Endothelial cell (in vitro differentiated cells): Measurements from ENCODE around the gene GNAQ. TPM values are rescaled to one million over a fixed set of nuclear protein-coding genes. Genes with fewer than 3 reads are reported as not detected.
A peak's percentile ranks its signal among the peaks of the same experiment; 100 is the strongest.

Experiments
- DNase-seq: peaks from one replicate; pipeline ENCODE4 v3.0.0; 2021; ENCODE audit warnings: low spot score
- H3K27ac Mint-ChIP-seq: one replicate; pipeline ENCODE4 v1.8.0; 2021; ENCODE audit warnings: mixed read lengths, inconsistent platforms; ENCODE audit not compliant: unreplicated experiment
- H3K27me3 Mint-ChIP-seq: one replicate; pipeline ENCODE4 v1.8.0; 2021; ENCODE audit warnings: mild to moderate bottlenecking, moderate library complexity, mixed read lengths, inconsistent platforms; ENCODE audit not compliant: unreplicated experiment
- H3K36me3 Mint-ChIP-seq: one replicate; pipeline ENCODE4 v1.8.0; 2021; ENCODE audit warnings: mild to moderate bottlenecking, low read depth, mixed read lengths, inconsistent platforms; ENCODE audit not compliant: unreplicated experiment
- H3K4me1 Mint-ChIP-seq: one replicate; pipeline ENCODE4 v1.8.0; 2021; ENCODE audit warnings: mild to moderate bottlenecking, mixed read lengths, inconsistent platforms; ENCODE audit not compliant: unreplicated experiment
- H3K4me3 Mint-ChIP-seq: one replicate; pipeline ENCODE4 v1.8.0; 2021; ENCODE audit warnings: mild to moderate bottlenecking, mixed read lengths, inconsistent platforms; ENCODE audit not compliant: unreplicated experiment
- H3K9me3 Mint-ChIP-seq: one replicate; pipeline ENCODE4 v1.8.0; 2021; ENCODE audit warnings: mixed read lengths, inconsistent platforms; ENCODE audit not compliant: unreplicated experiment
- total RNA-seq: library from RNA; stranded (reverse); fragmentation: NEBNext Ultra II Directional; extraction: Animal tissue kit (Norgen Biotek cat#: 25700); gene quantifications from one replicate; pipeline ENCODE4 v1.2.1, GENCODE V29; 2021; ENCODE audit not compliant: unreplicated experiment
- TF ChIP-seq, protein P1 (sequence below): fragments of 200-600 bp; sonication (generic); IDR thresholded peaks from one replicate; pipeline ENCODE4 v1.5.0; 2021; ENCODE audit warnings: antibody characterized with exemption; ENCODE audit not compliant: unreplicated experiment

GNAQ gene
- total RNA-seq, 1 donor from 2014 or later, result 94.6 TPM

DNA sequence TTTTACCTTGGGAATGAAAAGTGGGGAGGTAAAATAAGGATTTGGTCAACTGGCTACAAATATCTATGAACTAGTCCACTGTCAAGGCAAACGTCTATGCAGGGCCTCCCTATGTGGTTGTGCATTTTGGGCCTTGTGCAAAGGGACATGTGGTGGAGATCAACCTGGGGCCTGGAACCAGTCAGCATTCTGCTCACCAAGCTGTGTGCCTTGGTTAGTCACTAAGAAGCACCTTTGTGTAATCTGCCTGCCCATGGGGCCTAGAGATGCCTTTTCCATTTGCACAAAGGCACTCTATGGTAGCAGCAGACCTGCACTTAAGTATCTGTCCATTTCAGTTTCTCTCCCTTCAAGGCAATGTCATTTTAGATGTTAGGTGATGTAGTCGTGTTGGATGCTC lies 184.0 kb downstream of the GNAQ start:
- H3K36me3 Mint-ChIP-seq, result peaks cover 6% of the 10 kb centered on the region
- no peak for DNase-seq
- no peaks in the 10 kb centered on the region for H3K9me3 Mint-ChIP-seq
- TF ChIP-seq, protein P1, sequence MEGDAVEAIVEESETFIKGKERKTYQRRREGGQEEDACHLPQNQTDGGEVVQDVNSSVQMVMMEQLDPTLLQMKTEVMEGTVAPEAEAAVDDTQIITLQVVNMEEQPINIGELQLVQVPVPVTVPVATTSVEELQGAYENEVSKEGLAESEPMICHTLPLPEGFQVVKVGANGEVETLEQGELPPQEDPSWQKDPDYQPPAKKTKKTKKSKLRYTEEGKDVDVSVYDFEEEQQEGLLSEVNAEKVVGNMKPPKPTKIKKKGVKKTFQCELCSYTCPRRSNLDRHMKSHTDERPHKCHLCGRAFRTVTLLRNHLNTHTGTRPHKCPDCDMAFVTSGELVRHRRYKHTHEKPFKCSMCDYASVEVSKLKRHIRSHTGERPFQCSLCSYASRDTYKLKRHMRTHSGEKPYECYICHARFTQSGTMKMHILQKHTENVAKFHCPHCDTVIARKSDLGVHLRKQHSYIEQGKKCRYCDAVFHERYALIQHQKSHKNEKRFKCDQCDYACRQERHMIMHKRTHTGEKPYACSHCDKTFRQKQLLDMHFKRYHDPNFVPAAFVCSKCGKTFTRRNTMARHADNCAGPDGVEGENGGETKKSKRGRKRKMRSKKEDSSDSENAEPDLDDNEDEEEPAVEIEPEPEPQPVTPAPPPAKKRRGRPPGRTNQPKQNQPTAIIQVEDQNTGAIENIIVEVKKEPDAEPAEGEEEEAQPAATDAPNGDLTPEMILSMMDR, result no peak
- H3K4me1 Mint-ChIP-seq, result peaks cover 56% of the 10 kb centered on the region
- H3K27me3 Mint-ChIP-seq, result peaks cover 12% of the 10 kb centered on the region
- peak overlapping the region; percentile 85 for H3K27ac Mint-ChIP-seq
- no peak overlapping the region for H3K4me3 Mint-ChIP-seq

DNA sequence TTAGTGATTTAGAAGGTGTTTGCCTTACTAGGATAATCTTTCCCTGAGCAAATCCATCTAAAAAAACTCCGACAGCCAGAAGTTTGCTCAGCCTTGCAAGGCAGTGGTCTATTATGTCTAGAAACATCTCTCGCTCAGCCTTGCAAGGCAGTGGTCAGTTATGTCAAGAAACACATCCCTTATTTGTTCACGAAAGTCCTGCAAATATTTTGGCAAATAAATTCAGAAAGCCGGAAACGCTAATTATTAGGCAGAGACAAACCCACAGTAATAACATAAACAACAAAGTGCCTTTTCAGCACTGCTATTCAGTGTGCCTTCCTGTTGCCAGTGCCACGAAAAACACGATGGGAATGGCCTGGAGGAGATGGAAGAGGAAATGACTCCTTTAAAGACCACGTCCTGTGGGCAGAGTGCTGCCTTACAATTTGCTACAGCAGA lies 184.5 kb downstream of the GNAQ start:
- peaks cover 6% of the 10 kb centered on the region for H3K36me3 Mint-ChIP-seq
- peak overlapping the region; percentile 85 for H3K27ac Mint-ChIP-seq
- H3K27me3 Mint-ChIP-seq, result peaks cover 10% of the 10 kb centered on the region
- peaks cover 56% of the 10 kb centered on the region for H3K4me1 Mint-ChIP-seq
- H3K9me3 Mint-ChIP-seq, result no peaks in the 10 kb centered on the region
- H3K4me3 Mint-ChIP-seq, result no peak overlapping the region
- DNase-seq, result no peak
- TF ChIP-seq, protein P1, result no peak

DNA sequence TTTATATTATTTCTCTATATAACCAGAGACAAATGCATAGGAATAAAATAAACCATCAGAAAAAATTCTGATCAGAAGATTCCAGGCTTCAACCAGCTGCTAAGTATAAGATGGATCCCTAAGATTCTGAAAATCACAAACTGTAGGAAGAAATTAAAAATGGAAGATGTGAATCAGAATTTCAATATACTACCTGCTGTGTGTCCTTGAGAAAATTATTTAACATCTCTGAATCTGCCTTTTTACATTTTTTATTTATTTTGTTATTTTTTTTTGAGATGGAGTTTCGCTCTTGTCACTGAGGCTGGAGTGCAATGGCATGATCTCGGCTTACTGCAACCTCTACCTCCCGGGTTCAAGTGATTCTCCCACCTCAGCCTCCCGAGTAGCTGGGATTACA lies 187.2 kb downstream of the GNAQ start:
- H3K27me3 Mint-ChIP-seq, result peaks cover 14% of the 10 kb centered on the region
- H3K9me3 Mint-ChIP-seq, result no peaks in the 10 kb centered on the region
- H3K4me1 Mint-ChIP-seq, result peaks cover 64% of the 10 kb centered on the region
- peaks cover 10% of the 10 kb centered on the region for H3K36me3 Mint-ChIP-seq
- no peak for DNase-seq
- TF ChIP-seq, protein P1, result no peak
- H3K27ac Mint-ChIP-seq, result no peak overlapping the region
- no peak overlapping the region for H3K4me3 Mint-ChIP-seq

DNA sequence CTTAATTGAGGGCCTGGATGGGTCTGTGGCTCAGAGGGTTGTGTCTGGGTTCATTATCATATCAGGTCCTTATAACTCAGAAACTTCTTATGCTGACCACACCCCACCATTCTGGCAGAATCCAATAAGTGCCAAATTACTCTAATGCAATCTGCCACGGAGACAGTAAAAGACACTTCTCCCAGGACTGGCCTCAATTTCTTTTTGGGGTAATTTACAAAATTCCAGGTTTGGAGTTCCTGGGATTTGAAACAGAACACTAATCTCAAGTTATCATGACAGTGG lies 187.8 kb downstream of the GNAQ start:
- Mint-ChIP-seq H3K4me1 (peaks cover 62% of the 10 kb centered on the region), H3K27ac (no peak overlapping the region), H3K36me3 (peaks cover 8% of the 10 kb centered on the region), H3K9me3 (no peaks in the 10 kb centered on the region), H3K27me3 (peaks cover 9% of the 10 kb centered on the region), H3K4me3 (no peak overlapping the region)
- no peak for DNase-seq
- TF ChIP-seq, protein P1, result no peak

DNA sequence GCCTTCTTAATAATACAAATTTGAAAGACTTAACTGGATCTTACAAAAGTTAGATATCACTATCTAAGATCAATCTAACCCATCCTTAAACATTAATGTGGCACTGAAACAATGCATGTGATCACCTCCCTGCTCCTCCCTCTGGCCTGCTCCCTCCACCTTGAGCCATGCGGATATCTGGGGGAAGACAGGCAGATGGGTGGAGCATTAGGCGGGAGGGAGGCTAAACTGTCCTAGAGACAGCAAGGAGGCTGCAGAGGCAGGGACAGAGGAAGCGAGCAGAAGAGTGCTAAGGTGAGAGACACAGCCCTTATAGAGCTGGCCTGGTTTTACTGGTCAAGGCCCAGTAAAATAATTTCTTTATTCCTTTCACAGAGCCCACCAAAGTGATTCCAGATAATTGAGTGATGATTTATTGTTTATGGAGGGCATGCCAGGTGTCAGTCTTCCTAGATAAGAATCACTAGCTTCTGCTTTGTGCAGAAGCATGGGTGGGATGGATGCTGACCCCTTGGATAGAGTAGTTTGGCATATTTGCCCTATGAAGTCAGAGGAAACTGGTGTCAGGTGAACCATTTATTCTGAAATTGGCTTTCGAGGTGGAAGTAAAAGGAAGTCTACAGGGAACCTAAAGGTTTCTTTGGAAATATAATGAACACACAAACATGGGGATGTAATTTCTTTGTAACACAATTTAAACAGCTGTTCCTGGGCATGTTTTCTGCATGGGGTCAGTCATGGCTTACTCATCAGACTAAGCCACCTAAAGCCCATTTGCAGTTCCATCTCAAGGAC lies 188.3 kb downstream of the GNAQ start:
- H3K36me3 Mint-ChIP-seq, result peaks cover 4% of the 10 kb centered on the region
- peaks cover 57% of the 10 kb centered on the region for H3K4me1 Mint-ChIP-seq
- no peaks in the 10 kb centered on the region for H3K9me3 Mint-ChIP-seq
- TF ChIP-seq, protein P1, result no peak
- H3K27me3 Mint-ChIP-seq, result peaks cover 7% of the 10 kb centered on the region
- DNase-seq, result no peak
- H3K4me3 Mint-ChIP-seq, result no peak overlapping the region
- no peak overlapping the region for H3K27ac Mint-ChIP-seq
